Stimulated activated CD8-positive, alpha-beta memory T cell treated with anti-CD3 and anti-CD28 coated beads, Interleukin-2, amount 100 ng/mL, for 48 hours (primary cell): Measurements from ENCODE around the gene CACNA1C.

Source experiments
- DNase-seq, 2 donors: peaks; one replicate each; pipeline ENCODE4 v3.0.0-alpha.2; 2020; ENCODE audit warnings: low read depth in 2 of 2

Gene CACNA1C

DNA sequence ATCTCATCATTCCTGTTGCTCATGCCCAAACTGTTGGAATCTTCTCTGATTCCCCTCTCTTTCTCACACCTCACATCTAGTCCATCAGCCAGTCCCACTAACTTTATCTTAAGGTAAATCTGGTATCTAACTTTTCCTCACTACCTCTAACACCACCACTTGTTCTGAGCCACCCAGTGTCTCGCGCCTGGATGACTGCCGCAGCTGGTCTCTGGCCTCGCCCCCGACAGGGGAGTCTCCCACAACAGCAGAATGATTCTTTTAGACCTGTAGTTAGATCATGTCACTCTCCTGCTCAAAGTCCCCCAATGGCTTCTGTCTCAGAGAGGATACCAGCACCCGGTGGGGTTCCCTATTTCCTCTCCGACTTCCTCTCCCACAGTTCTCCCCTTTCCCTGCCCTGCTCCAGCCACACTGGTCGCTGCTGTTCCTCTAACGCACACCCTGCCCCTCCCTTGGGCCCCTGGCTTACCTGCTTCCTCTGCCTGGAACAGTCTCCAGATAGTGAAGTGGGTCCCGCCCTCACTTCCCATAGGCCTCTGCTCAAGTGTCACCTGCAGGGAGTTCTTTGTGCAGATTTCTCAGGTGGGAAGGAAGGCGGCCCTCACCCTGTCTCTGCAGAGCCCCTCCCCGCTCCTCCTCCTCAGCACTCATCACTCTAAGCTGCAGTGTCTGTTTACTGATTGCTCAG is 403.5 kb downstream of the CACNA1C start:
- DNase-seq, result no peak

DNA sequence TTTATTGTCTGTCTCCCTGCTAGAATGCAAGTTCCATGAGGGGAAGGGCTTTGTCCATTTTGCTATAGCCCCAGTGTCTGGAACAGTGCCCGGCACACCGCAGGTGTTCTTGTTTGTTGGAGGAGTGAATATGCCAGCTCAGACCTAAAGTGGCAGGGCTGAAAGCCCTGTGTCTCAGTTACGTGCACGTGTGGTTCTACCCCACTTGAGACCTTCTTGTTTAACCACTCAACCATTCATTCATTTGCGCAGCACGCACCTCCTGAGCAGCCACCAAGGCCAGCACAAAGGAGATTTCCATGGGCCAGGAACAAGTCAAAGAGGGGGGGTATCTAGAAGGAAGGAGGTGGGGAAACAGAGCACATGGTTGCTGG is 404.0 kb downstream of the CACNA1C start:
- DNase-seq, result no peak

DNA sequence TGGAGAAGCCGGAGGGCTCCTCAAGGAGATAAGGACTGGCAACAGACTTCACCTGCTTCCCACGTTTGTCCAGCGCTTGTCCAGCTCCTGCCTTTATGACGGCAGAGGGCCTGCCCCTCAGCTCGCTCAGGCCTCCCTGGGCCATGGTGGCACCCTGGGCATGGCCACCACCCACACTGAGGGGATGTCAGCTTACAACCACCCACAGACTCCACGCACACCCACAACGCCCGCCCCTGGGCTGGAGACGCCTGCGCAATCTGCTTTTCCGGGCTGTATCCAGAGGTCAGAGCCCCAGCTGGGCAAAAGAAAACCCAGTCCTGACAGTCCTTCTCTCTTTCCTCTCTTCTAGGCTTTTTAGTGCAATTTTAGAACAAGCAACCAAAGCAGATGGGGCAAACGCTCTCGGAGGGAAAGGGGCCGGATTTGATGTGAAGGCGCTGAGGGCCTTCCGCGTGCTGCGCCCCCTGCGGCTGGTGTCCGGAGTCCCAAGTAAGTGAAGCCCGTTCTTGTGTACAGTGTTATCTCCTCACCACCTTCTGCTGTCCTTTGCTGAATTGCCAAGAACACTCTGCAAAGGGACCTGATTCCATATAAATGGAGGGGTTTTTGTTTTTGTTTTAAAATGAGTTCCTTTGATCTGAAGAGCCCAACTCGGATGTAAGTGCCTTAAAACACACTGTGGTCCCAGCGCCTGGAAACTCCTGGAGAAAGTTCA is 404.6 kb downstream of the CACNA1C start:
- no peak for DNase-seq

DNA sequence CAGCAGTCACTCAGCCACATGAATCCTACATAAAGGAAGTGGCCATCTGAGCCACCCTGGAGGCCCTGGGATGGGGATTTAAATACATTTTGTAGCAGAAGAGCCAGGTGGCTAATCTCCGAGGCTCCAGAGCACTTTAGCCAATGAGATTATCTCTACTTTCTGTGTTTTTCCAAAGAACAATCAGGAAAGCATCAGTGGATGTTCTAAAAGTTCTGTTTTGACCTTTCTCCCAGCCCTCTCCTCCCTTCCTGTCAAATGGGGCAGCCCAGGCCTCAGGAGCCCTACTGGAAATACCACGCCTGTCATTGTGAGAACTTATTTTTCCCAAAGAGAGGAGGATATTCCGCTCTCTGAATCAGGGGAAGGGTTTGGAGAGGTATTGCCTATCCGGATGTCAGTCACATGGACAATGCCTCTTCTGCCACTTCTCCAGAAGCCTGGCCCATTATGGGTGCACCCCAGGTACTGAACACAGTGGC is 405.2 kb downstream of the CACNA1C start:
- no peak for DNase-seq

DNA sequence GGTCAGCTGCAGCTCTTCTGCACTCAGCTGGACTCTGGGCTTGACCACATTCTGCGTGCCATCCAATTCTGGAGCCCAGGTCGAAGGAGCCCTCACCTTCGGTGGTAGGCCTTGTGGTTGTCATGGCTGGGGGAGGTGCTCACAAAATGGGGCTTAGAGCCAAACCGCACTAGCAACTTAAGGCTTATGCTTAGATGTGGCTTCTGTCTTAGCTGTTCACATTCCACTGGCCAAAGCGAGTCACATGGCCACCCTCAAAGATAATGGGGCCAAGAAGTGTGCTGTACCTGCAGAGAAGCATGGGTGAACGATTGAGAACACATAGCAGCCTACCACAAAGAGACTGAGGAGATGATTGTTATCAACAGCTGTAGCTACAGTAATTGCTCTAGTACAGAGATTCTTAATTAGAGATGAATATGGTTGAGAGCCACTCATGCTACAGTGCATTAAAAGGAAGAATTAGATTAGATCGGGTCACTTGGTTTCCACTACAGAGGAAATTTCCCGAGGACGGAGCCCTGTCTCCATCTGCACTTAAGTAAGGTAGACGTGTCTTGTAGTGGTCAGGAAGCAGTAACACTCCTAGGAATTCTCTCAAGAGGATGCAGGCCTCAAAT is 407.4 kb downstream of the CACNA1C start:
- DNase-seq, result no peak

DNA sequence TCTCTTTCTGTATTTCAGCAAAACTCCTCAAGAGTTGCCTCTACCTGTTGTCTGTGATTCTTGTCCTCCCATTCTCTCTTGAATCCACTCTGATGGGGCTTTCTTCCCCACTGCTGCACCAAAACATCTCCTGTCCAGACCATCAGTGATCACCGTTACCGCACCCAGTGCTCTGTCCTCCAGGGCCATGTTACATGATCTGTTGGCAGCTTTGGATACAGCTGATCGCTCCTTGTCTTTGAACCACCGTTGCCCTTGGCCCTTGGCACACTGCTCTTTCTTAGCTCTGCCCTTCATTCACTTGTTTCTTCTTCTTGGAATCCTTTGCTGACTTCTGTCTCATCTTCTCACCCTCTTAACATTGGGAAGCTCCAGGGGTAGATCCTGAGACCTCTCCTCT is 408.3 kb downstream of the CACNA1C start:
- DNase-seq, result no peak

DNA sequence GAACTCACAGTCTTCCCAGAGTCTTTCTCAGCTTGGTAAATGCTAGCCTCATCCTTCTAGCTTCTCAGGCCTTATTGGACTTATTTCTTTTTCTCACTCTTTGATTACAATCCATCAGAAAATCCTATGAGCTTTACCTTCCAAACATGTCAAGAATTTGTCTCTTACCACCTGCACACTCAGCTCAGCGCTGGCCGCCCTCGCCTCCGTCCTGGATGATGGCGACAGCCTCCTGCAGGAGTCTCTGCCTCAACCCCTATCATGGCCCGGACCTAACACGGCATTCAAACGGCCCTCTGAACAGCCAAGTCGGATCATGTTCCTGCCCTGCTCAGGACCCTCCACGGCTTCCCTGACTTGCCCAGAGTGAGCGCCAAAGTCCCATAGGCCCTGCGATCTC is 408.9 kb downstream of the CACNA1C start:
- DNase-seq, result no peak

DNA sequence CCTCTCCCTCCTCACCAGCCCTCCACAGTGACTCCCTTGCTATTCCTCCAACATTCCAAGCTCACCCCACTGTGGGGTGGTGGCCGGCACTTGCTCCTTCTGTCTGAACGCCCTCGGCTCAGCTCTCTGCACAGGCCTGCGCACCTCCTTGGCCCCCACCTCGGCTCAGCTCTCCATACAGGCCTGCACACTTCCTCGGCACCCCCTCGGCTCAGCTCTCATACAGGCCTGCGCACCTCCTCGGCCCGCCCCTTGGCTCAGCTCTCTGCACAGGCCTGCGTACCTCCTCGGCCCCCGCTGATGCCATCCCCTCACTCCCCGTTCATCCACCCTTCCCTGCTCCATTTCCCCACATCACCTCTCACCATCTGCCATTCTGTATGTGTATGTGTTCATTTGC is 409.3 kb downstream of the CACNA1C start:
- DNase-seq, result no peak

DNA sequence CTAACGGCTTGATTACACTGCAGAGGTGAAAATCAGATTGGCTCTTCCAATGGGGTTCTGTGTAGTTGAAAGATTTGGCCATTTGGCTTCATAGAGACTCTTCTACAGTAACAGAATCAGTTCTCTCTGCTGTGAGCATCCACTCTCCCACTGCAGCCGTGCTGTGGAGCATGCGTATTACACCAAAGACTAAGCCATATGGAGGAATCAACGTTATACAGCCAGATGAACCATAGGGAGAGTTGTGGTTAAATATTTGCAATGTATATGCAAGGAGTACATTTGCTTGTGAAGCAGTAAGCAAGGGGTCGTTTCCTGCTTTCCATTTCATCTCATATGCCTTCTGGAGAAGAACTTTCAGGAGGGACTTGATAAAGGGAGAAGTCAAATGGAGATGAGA is 410.9 kb downstream of the CACNA1C start:
- DNase-seq, result no peak

DNA sequence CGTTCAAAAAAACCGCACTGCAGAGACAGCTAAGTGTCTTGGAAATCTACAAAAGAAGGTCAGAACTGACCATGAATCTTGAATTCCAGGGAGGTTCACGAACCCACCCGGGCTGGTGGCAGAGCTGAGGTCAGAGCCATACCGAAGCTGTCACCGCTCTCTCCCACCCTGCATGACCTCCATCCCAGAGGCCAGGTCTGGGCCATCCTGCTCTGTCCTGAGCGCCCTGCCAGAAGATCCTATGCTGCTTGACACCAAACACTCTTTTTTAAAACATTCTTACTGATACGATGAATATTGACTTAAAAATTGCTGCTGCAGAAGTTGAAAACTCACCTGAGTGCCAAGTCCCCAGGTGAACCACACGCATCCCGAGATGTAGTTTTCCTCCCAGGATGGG is 412.9 kb downstream of the CACNA1C start:
- no peak for DNase-seq

DNA sequence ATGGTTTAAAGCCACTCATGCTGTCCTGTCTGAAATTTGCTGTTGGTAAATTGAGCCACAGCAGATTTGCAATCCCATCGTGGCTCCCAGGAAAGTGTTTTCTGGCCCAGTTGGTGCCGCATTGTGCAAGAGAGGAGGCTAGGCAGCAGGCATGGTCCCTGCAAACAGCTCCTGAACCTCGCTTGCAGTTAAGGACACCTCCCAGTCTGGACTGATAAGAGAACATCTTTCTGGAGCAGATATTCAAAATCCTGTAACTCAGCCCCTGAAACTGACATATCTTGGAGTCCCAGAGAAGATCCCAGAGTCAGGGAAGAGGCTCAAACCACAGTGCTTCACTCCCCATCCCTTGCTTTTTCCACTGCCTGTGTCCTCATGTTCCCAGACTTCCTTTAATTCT is 413.4 kb downstream of the CACNA1C start:
- no peak for DNase-seq

DNA sequence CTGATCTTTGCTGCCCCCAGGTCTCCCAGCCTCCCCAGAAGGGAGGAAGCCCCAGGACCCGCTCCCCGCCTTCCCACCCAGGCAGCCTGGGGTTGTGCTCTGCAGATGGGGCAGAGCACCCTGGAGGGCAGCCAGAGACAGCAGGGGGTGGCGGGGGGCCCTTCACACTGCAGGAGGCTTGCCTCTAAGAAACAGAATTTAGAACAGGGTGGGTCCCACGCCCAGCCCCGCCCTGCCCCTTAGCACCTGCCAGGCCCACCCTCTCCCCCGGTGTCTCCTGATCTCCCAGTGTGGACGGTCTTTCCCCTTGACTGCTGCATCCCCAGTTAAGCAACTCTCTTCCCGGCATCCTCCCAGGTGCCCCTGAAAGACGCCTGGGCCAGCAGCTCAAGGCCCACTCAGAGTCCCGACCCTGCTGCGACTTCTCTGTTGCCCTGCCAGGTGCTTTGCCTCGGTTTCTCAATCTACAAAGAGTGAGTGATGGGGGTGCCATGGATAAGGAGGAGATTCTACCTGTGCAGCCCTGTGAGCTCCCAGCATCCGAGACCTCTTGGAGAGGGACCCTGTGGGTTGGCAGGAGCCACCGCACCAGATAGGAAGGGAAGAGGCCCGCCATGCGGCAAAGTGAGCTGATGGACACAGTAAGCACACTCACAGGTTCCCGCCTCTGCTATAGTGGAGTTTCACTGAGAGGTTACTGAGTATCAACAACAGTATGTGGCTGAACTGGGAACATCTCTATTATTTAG is 414.8 kb downstream of the CACNA1C start:
- no peak for DNase-seq

DNA sequence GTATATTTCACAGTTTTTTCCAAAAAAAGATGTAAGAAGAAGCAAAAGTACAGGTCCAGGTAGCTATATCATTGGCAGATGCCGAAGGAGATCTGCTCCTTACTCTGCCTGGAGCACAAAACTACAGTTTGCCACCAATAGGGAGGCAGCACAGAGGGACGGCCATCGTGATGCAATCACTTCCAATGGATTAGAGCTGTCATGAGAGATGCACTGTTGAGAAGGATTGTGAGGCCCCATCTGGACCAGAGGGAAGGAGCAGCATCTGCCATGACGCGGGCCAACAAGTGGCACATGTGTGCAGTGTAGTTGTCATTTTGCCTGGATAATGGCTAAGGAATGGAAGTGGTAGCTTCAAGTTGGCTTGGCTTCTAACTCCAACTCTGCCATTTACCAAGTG is 423.2 kb downstream of the CACNA1C start:
- DNase-seq, result no peak

DNA sequence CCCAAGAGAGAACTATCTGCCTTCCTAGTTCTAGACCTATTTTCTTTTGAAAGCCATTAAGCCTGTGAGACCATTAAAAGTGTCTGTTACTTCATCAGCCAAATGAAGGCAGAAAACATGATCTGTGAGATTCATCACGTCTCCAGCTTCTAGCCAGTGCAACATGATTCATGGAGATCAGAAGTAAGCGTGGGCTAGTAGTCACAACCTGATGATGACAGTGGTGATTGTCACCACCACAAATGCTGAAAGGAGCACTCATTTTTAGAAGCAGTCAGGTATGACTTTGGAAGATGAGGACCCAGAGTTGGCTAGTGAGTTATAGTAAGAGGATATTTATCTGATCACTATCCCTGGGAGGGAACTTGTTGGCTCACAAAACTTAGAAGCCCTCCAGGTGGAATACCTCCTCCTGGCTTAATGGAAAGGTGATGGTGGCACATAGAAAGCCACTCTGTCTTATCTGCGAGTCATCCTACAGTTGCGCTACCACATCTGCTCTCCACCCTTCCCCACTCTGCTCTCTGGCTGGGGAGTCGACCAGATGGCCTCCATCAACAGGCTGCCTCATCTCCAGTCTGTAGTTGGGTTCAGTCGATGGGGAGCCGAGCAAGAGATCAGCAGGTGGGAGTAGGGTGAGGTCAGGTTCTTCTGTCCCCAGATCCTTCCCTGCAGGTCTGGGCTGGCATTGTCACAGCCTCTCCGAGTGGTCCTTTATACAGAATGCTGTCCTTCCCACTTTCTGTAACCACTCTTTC is 424.4 kb downstream of the CACNA1C start:
- no peak for DNase-seq

DNA sequence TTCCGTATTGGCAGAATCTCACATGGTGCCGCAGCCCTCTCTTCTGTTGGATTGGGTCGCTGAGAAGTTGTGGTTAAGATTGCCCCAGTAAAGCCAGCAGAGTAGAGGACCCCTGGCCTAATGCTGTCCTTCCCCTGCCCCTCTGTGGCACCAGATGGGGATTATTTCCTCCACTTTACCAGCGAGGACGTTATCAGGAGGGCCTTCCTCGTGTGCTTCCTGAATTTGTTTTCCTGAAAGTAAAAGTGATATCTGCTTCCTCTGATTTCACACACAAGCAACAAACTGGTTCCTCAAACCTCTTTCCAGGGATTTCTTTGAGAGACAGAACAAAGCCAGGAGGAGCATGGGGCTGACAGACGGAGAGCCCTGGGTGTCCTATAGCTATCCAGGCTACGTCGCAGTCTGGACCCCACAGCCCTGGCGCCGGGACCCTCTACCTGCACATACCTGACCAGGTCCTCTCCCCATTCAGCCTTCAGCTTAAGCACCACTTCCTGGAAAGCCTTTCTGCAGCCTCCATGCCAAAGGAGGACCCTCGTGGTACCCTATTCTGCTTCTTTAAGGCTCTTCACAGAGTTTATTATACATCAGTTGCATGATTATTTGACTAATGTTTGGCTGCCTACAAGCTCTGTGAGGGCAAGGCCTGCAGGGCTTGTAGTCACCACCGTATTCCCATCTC is 427.2 kb downstream of the CACNA1C start:
- DNase-seq, result no peak

DNA sequence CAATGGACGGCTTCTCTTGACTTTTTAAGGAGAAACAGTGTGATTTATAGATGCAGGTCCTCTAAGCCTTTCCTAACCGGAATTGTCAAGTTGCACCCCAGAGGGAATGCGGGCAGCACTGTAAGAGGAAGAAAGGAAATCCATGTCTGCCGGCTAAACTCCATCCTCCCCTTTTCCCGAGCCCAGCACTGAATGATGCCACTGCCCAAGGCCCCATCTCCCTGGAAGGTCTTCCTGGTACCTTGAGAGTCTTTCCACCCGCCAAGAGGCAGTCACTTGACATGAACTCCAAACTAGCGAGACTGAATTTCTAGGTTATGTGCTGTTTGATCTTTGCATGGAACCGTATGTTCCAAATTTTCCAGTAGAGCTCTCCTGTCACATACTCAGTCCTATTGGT is 428.6 kb downstream of the CACNA1C start:
- no peak for DNase-seq

DNA sequence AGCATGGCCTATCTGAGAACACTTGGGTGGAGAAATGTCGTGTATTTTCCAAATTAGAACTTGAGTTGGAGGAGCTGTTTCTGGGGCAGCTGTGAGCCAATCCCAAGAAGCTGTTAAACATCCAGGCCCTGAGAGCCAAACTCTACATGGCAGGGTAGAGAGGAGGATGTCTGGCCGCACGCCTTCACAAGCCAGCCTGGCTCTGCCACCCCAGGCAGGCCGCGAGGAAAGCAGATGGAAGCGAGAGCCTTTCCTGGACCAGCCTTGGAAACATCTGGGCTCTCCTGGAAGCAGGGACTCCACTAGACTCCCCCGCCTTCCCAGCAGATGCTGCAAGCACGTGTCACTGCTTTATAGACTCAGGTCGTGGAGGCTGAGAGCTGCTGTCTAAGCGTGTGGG is 429.2 kb downstream of the CACNA1C start:
- DNase-seq, result no peak

DNA sequence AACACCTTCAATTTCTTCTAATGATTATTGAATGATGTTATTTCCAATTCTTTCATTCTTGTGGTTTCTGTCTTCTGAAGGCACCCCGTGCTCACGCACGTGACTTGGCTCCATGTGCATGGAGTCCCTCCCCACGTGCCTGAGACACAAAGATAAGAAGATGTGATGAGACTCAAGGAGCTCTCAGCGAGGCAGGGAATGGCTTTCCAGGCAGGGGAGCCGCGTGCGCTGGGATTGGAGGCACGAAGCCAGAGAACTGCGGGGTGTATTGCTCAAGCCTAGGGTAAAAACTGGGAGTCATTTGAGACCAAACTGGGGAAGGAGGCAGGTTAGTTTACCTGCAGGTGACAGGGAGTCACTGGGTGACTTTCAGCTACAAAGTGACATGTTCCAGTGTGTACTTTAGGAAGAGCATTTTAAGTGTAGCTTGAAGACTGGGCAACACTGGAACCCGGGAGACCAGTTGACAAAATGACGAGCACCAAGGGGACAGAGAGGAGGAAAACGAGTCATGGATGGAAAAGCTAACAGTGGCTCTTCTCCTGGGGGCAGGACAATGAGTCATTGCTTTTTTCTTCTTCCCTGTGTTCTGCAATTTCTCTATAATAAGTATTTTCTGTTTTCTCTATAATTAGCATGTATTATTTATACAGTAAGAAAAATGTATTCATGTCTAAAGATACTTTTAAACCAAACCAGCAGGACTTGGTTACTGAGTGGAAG is 430.3 kb downstream of the CACNA1C start:
- no peak for DNase-seq

DNA sequence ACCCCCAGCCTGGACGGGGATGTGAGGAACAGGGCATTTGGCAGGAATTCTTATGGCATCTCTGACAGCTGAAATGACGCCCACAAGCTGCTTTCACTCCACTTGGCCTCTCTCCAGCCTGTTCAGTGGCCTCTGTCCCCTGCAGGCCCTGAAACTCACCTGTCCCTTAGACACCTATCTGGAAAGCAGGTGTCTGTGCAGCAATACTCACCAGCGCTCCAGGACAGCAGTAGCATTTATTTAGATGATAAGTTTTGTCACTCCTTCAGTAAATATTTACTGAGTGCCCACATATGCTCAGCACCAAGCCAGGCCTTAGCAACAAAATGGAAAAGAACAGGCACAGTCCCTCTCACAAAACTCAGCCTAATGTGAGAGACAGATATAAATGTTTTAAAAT is 430.9 kb downstream of the CACNA1C start:
- no peak for DNase-seq

DNA sequence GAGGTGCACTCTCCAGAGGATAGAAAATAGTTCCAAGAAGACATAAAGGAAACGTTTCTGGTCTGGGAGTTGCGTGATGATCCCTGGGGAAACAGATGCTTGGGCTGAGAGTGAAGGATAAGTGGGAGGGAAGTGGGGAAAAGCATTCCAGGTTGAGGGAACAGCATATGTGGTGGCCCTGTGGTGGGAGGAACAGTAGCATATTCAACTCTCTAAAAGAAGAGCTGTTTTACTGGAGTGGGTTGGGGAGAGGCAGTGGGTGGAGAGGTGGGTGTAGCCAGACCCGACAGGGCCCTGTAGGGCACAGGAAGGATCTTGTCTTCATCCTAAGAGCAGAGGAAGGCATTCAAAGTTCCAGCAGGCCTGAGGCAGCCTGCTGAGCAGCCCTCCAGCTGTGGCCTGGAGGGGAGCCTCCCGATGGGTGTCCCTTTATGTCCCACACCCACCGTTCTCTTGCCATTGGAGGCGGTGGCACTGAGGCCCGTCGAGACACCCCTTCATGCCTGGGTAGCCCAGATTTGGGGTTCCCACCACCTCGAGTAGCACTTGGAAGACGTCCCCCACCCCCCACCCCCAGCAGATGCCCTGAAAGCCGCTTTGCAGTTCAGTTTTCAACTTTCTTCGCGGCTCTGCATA is 431.5 kb downstream of the CACNA1C start:
- DNase-seq, result no peak
